HUES6 (cell line): ENCODE measurements around the gene DNAJB9.

Experiments
- H3K27ac ChIP-seq: 2 replicates; pipeline ENCODE4 v1.7.0; 2013; ENCODE audit warnings: low read depth, mild to moderate bottlenecking, low read length, inconsistent platforms
- H3K27me3 ChIP-seq: 2 replicates; pipeline ENCODE4 v1.6.1; 2013; ENCODE audit warnings: low read length; ENCODE audit not compliant: control insufficient read depth, insufficient read depth
- H3K36me3 ChIP-seq: 2 replicates; pipeline ENCODE4 v1.6.1; 2013; ENCODE audit warnings: low read length; ENCODE audit not compliant: control insufficient read depth, insufficient read depth
- H3K4me1 ChIP-seq: 2 replicates; pipeline ENCODE4 v1.6.1; 2013; ENCODE audit warnings: low read length; ENCODE audit not compliant: control insufficient read depth, insufficient read depth
- H3K4me3 ChIP-seq: 2 replicates; pipeline ENCODE4 v1.5.1; 2013; ENCODE audit warnings: low read depth, low read length
- H3K9ac ChIP-seq: one replicate; pipeline ENCODE4 v1.6.1; 2013; ENCODE audit warnings: mild to moderate bottlenecking, low read length
- H3K9me3 ChIP-seq: 2 replicates; pipeline ENCODE4 v1.6.1; 2013; ENCODE audit warnings: low read depth, low read length; ENCODE audit not compliant: control insufficient read depth, insufficient read depth

Gene DNAJB9

DNA sequence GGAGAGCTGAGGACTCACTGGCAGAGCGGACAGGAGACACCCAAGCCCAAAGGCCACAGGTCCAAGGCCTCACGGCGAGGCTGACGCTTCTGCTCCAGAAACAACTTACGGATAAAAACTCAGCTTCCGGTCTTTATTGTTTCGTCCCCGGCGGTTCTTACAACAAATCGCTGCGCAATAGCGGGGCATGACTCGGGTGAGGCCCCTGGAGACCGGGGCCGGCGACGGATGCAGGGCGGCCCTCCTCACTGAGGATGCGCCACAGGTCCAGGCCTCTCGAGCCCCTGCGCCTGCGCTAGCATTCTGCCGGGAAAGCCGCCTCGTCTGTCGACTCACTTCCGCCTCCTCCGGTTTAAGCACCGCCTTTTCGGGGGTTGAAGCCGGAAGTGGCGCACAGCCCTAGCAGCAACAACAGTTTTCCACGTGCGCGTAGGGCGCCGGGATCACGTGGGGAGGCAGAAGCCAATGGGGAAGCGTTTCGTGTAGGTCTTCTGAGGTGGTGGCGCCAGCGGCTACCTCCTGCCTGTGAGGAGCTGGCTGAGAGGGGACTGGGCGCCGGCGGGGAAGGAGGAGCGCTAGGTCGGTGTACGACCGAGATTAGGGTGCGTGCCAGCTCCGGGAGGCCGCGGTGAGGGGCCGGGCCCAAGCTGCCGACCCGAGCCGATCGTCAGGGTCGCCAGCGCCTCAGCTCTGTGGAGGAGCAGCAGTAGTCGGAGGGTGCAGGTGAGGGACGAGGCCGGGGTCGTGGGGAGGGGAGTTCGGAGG lies at the start of gene DNAJB9, which contains the start of gene THAP5:
TSS of gene DNAJB9 (plus strand) at position 494 of the 765 bp plus-strand sequence. CDS start 1,853 bp downstream, outside the sequence.
TSS of gene THAP5 (minus strand) at position 326 of the 765 bp plus-strand sequence. CDS start at position 189, 137 bp downstream.
- peak within 1 kb of the TSS; percentile 83 for H3K27ac ChIP-seq
- H3K9ac ChIP-seq: peak within 1 kb of the TSS; percentile 94
- H3K4me3 ChIP-seq: peak within 1 kb of the TSS; percentile 86
- H3K36me3 ChIP-seq: peaks cover 31% of the 10 kb centered on the region
- no peaks in the 10 kb centered on the region for H3K9me3 ChIP-seq
- peaks cover 11% of the 10 kb centered on the region for H3K4me1 ChIP-seq
- H3K27me3 ChIP-seq: no peaks in the 10 kb centered on the region

- peaks cover 41% of the 10 kb centered on the region for H3K4me1 ChIP-seq
- peak overlapping the region; percentile 81 for H3K4me3 ChIP-seq
- H3K27ac ChIP-seq: no peak overlapping the region
- no peak overlapping the region for H3K9ac ChIP-seq
- H3K27me3 ChIP-seq: no peaks in the 10 kb centered on the region
- H3K9me3 ChIP-seq: no peaks in the 10 kb centered on the region; the same call in 1 of the 2 replicates
- peaks cover 7% of the 10 kb centered on the region for H3K36me3 ChIP-seq
These were observed 46.9 kb upstream of the DNAJB9 start for GRCh38 chr7:108522780-108523179.

GRCh38 chr7:108525327-108525984 lies 44.2 kb upstream of the DNAJB9 start:
- Histone ChIP-seq H3K4me1 (peaks cover 43% of the 10 kb centered on the region), H3K4me3 (peak overlapping the region; percentile 81), H3K9ac (peak overlapping the region; percentile 70), H3K27me3 (no peaks in the 10 kb centered on the region), H3K9me3 (no peaks in the 10 kb centered on the region), H3K36me3 (no peaks in the 10 kb centered on the region), H3K27ac (0 out of 2 replicates have a peak overlapping the region, but pooled peaks have one; percentile 21)

DNA sequence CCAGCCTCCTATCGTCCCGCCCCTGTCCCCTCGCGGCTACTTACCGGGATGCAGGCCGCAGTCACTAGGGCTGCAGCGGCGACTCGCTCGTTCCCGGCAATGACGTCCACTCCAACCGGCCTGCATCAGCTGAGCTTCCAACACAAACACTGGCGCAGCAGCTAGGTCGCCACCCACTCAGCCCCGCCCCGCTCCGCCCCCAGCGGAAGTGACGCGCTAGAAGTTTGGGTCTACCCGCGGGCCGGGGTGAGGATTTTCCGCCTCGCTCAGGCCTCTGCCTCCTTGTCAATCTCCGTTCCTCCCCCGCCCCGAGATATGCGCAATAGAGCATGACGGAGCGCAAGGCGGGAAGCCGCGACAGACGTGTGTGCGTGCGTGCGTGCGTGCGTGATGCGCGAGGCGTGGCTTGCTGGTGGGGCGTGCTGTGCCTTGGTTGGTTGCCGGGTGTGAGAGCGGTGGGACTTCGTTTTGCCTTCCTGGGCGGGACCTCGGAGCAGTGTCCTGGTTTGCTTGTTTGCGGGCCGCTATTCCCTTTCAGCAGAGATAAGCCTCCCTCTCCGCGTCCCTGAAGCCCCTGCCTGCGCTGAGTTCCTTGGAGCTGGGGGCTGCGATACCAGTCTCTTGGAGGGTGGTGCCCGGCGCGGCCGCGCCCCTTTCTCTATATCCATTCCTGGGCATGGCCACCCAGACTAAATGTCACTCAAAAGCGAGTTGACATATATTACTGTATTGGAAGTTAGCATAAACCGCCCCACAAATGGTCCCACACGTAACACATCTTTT lies 43.5 kb upstream of the DNAJB9 start, which contains the start of gene PNPLA8:
TSS of gene PNPLA8 (minus strand) at position 151 of the 783 bp plus-strand sequence. CDS start 10,644 bp downstream, outside the sequence.
- Histone ChIP-seq H3K27ac (0 out of 2 replicates have a peak within 1 kb of the TSS, but pooled peaks have one; percentile 21), H3K27me3 (no peaks in the 10 kb centered on the region), H3K9me3 (no peaks in the 10 kb centered on the region), H3K4me3 (peak within 1 kb of the TSS; percentile 81), H3K36me3 (no peaks in the 10 kb centered on the region), H3K4me1 (peaks cover 40% of the 10 kb centered on the region), H3K9ac (peak within 1 kb of the TSS; percentile 70)

GRCh38 chr7:108526768-108527017 lies 43.0 kb upstream of the DNAJB9 start:
- Histone ChIP-seq H3K9ac (peak overlapping the region; percentile 70), H3K9me3 (no peaks in the 10 kb centered on the region), H3K27ac (no peak overlapping the region), H3K4me3 (peak overlapping the region; percentile 81), H3K27me3 (no peaks in the 10 kb centered on the region), H3K36me3 (no peaks in the 10 kb centered on the region), H3K4me1 (peaks cover 35% of the 10 kb centered on the region)

- Histone ChIP-seq H3K36me3 (no peaks in the 10 kb centered on the region), H3K4me3 (no peak overlapping the region), H3K9me3 (no peaks in the 10 kb centered on the region), H3K4me1 (peaks cover 21% of the 10 kb centered on the region), H3K27ac (no peak overlapping the region), H3K9ac (no peak overlapping the region), H3K27me3 (no peaks in the 10 kb centered on the region)
These were observed 41.4 kb upstream of the DNAJB9 start for GRCh38 chr7:108528183-108528712.

- Histone ChIP-seq H3K27ac (no peak overlapping the region), H3K9ac (no peak overlapping the region), H3K27me3 (no peaks in the 10 kb centered on the region), H3K36me3 (no peaks in the 10 kb centered on the region), H3K4me3 (no peak overlapping the region), H3K4me1 (peaks cover 11% of the 10 kb centered on the region), H3K9me3 (no peaks in the 10 kb centered on the region)
These were observed 40.3 kb upstream of the DNAJB9 start for GRCh38 chr7:108529341-108529740.

GRCh38 chr7:108533712-108534111 lies 36.0 kb upstream of the DNAJB9 start:
- H3K27ac ChIP-seq: no peak overlapping the region
- H3K9ac ChIP-seq: no peak overlapping the region
- peaks cover 6% of the 10 kb centered on the region; the same call in 1 of the 2 replicates for H3K4me1 ChIP-seq

GRCh38 chr7:108535257-108535656 lies 34.4 kb upstream of the DNAJB9 start:
- Histone ChIP-seq H3K4me3 (no peak overlapping the region), H3K4me1 (no peaks in the 10 kb centered on the region), H3K9ac (no peak overlapping the region), H3K27me3 (no peaks in the 10 kb centered on the region), H3K9me3 (no peaks in the 10 kb centered on the region), H3K27ac (no peak overlapping the region), H3K36me3 (no peaks in the 10 kb centered on the region)

More at GRCh38 chr7:108533712-108534111, 36.0 kb upstream of the DNAJB9 start:
- Histone ChIP-seq H3K4me3 (no peak overlapping the region), H3K9me3 (no peaks in the 10 kb centered on the region), H3K27me3 (no peaks in the 10 kb centered on the region), H3K36me3 (no peaks in the 10 kb centered on the region)

- no peak overlapping the region for H3K4me3 ChIP-seq
- H3K27ac ChIP-seq: no peak overlapping the region
- H3K27me3 ChIP-seq: no peaks in the 10 kb centered on the region
- H3K4me1 ChIP-seq: no peaks in the 10 kb centered on the region
- no peak overlapping the region for H3K9ac ChIP-seq
- no peaks in the 10 kb centered on the region for H3K9me3 ChIP-seq
- H3K36me3 ChIP-seq: no peaks in the 10 kb centered on the region
These were observed 33.9 kb upstream of the DNAJB9 start for GRCh38 chr7:108535744-108536143.
